Measurements from ENCODE around the gene SH3RF3.

Gene SH3RF3

DNA sequence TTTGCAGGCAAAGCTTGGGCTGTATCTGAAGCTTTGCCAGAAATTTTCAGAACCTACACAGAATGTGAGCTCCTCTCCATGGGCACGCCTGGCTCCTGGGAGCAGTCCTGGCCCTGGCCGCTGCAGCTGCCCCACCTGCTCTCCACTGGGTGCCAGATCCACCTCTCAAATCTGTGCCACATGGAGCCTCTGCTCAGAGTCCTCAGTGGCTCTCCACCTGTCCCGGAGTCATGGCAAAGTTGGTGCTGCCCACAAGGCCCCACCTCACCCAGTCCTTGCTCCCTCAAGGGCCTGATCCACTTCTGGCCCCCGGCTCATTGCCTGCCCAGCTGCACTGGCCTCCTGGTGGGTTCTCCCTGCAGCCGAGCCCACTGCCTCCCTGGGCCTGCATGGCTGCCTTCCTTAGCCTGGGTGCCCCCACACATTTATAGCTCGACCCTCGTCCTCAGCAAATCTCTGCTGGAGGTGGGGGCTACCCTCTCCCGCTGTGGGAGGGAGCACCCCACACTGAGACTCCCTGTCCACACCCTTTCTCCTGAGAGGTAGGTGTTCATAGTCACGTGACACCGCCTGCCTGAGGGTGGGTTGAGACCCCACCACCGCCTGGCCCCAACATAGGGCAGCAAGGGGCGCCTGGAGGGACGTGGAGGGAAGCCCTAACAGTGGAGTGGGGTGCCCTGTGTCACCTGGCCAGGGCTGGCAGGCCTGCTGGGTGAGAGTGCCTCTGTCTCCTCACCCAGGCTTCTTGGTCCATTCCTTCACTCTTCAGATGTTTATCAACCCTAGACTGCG is 224.1 kb downstream of the SH3RF3 start:
- no peak for DNase-seq (ENCODE audit: low read depth)

DNA sequence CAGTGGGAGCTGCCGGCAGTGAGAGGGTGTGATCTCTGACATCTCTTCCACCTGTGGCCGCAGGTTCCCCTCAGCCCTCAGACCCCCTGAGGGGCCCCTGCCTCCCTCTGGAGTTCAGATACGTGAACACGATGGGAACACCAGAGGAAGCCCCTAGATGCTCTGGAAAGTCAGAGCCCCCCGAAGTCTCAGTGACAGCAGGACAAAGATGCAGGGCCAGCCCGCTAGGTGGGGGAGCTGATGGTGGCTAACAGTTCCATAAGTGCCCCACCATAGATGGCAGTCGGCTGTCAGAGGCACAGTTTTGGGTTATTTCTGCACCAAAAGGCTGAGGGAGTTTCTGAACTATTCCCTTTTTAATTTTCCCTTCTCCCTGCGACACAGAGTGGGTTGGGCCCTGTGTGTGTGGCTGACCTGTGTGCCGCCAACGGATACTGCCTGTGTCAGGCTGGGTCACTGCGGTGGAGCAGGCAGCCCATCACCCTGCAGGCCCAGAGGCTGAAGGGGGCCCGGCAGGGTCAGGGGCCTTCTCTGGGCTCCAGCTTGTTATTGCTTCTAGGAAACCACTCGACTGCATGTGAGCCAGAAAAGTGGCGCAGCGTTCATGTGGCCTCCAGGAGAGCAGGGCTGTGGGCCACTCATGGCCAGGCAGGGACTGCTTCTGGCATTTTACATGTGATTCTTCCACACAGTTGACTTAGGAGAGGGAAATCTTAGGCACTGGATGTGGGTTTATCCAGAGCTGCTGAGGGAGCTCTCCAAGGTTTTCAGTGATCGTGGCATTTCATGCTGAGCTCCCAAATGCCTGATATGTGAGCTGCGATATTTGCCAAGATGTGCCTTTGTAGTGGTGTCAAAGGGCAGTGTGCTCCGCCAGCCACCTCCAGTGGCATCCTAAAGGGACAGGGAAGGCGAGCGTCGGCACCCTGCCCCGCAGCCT is 225.1 kb downstream of the SH3RF3 start:
- DNase-seq (ENCODE audit: low read depth): no peak

GRCh38 chr2:109355192-109355843 is 226.3 kb downstream of the SH3RF3 start:
- no peak for DNase-seq (ENCODE audit: low read depth)

GRCh38 chr2:109356324-109357035 is 227.5 kb downstream of the SH3RF3 start:
- DNase-seq (ENCODE audit: low read depth): no peak

GRCh38 chr2:109364217-109364616 is 235.2 kb downstream of the SH3RF3 start:
- DNase-seq (ENCODE audit: low read depth): no peak

DNA sequence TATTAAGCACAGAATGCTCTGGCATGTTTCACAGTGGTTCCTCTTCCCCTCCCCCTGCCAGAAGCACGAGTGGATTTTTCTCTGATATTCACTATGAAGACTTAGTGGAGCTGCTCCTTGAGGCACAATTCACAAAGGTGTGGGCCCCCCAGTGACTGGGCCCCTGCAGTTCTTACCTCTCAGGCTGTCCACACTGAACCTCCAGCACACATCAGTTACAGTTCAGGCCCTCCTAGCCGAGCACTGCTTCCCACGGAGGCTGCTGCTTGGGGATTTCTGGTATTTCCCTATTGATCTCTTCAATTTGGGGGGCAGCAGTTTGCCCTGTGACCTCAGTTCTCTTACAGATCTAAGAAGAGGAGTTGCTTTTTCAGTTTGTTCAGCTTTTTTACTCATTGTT is 236.1 kb downstream of the SH3RF3 start:
- no peak for DNase-seq (ENCODE audit: low read depth)

- no peak for DNase-seq (ENCODE audit: low read depth)
These were observed 238.7 kb downstream of the SH3RF3 start for GRCh38 chr2:109367683-109368082.

GRCh38 chr2:109368798-109369197 is 239.8 kb downstream of the SH3RF3 start:
- DNase-seq (ENCODE audit: low read depth): no peak

DNA sequence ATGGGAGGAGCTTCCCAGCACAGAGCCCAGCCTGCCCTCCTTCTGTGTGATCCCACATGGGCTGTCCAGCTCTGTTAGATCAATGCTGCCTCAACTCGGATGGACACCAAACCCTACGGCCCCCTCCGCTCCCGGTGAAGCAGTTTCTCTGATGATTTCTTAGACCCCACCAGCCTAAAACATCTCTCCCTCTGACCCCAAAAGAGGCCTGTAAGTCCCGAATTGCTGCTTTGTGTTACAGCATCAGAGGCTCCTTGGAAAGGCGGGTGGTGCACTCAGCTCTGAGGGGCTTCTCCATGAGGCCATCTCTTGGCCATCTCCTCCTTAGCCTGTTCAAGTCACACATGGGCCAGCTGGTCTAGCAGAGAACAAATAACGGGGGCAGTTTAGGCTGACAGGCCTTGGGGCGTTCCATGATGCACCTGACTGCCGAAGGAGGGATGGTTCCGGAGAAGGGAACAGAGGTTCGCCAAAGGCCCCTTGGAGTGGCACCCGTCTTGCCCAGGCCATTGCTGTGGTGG is 240.7 kb downstream of the SH3RF3 start:
- no peak for DNase-seq (ENCODE audit: low read depth)

GRCh38 chr2:109370399-109371035 is 241.5 kb downstream of the SH3RF3 start:
- DNase-seq (ENCODE audit: low read depth): no peak

DNA sequence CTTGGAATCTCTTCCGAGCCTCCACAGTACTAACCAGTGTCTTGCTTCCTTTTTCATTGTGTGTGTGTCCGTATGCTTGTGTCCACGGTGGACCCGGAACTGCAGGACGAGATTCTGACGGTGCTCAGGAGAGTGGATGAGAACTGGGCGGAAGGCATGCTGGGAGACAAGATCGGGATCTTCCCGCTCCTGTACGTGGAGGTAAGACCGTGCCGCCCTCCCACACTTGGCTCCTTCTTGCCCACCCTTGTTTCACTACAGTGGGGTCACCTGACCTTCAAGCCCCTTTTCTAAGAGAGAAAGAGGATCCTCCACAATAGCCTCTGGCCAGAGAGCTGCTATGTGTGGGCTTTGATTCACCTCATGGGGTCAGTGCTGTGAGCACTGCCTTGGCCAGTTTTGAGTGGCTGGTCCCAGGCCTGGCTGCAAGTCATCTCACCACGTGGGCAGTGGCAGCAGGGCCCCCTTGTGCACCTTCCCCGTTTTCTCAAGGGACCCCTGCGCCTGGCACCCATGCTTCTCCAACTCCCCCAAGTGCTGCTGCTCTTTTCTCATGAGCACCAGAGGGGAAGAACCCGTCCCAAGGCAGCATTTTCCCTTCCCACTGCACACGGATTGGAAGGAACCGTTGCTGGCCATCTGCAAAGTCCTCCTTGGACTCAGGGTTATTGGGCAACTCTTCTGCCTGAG is 242.6 kb downstream of the SH3RF3 start:
- no peak for DNase-seq (ENCODE audit: low read depth)

- no peak for DNase-seq (ENCODE audit: low read depth)
These were observed 243.2 kb downstream of the SH3RF3 start for GRCh38 chr2:109372171-109372568.

DNA sequence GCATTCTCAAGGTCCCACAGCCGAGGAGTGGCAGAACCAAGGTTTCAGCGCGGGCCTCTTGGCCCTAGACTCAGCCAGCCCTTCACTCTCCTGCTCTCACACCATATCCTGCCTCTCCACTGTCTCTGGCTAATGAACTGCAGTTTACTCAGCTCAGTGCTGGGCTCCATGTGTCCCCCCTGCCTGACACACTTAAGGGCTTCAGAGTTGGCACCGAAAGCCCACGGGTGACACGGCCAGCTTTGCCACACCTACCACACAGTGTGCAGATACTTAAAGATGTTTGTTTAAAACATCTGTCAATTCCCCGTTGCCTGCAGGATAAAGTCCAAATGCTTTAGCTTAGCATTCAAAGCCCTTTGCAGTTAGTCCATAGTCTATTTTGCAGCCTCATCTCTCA is 243.6 kb downstream of the SH3RF3 start:
- no peak for DNase-seq (ENCODE audit: low read depth)

GRCh38 chr2:109373791-109374547 is 245.0 kb downstream of the SH3RF3 start:
- no peak for DNase-seq (ENCODE audit: low read depth)

DNA sequence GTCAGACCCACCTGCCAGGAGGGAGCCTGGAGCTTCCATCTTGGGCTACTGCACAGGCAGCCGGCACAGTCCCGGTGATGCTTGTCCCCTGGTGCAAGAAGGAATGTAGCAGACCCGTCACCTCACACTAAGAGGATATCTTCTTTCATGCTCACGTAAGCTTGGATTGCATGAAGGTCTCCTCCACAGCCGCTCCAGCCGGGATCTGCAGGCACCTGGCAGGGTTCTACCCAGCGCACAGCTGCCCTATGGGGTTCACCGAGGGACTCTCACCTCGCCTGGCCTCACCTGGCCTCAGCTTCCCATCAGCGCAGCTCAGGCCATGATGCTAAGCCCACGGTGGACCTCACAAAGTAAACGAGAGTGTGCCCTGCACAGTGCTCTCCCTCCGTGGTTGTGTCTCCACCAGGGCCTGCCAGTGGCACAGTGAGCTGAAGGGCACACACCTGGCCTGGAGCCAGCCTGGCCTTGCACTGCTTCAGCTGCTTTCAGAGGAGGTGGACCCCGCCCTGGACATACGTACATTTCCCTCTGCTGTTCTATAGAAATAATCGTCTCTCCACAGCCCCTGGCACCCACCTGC is 245.6 kb downstream of the SH3RF3 start:
- DNase-seq (ENCODE audit: low read depth): no peak

DNA sequence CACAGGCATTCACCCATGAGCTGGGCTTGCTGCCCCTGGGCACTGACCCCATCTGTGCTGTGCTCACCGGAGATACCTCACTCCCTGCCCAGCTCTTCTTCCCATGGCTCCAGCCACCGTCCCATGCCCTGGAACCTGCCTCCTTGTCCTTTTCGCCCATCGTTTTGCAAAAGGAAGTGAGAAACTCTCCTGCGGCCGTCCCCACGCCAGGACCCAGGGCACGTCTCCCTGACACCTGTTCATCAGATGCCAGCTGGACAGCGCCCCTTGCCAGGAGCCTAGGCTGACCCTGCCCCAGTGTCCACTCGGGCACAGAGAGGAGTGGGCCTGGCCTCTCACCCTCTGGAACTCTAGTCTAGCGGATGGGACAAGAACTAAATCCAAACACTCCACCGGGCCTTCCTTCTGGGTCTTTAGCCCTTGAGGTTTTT is 246.1 kb downstream of the SH3RF3 start:
- no peak for DNase-seq (ENCODE audit: low read depth)

DNA sequence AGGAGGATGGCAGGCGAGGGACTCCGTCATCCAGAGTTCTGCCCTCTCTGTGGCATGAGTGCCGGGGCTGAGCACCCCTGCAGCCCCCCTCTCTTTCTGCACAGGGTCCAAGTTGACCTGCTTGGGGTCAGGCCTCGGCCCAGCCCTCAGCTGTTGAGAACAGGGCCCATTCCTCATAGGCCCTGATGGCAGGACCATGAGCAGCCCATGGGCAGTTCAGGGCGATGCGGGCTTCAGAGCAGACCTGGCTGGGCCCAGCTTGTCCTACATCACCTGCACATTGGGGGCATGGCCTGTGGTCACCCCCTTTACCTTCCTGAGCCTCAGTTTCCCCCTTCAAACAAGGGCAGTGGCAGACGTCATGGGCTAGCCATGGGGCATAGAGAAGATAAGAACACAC is 246.7 kb downstream of the SH3RF3 start:
- DNase-seq (ENCODE audit: low read depth): no peak

GRCh38 chr2:109376115-109376514 is 247.1 kb downstream of the SH3RF3 start:
- no peak for DNase-seq (ENCODE audit: low read depth)

GRCh38 chr2:109376796-109377495 is 247.9 kb downstream of the SH3RF3 start:
- no peak for DNase-seq (ENCODE audit: low read depth)
